ENCODE measurements around the gene OR4B1. TPM values are rescaled to one million over a fixed set of nuclear protein-coding genes. Genes with fewer than 3 reads are reported as not detected.

OR4B1 gene, protein sequence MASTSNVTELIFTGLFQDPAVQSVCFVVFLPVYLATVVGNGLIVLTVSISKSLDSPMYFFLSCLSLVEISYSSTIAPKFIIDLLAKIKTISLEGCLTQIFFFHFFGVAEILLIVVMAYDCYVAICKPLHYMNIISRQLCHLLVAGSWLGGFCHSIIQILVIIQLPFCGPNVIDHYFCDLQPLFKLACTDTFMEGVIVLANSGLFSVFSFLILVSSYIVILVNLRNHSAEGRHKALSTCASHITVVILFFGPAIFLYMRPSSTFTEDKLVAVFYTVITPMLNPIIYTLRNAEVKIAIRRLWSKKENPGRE
- total RNA-seq: not detected

DNA sequence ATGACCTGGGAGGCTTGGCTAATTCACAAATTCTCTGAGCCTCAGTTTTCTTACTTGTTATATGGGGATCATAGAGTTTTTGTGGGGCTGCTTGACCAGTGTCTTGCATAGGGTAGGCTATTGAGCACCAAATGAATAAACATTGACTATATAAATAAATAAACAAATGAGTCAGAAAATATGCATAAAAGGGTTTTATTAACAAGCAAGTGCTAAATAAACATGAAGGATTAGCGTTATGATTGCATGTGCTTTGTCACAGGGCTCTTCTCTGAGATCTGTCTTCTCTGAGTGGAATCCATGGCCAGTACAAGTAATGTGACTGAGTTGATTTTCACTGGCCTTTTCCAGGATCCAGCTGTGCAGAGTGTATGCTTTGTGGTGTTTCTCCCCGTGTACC lies at the start of gene OR4B1:
TSS of gene OR4B1 (plus strand) at position 301 of the 400 bp plus-strand sequence. CDS start at position 301, 0 bp downstream.

DNA sequence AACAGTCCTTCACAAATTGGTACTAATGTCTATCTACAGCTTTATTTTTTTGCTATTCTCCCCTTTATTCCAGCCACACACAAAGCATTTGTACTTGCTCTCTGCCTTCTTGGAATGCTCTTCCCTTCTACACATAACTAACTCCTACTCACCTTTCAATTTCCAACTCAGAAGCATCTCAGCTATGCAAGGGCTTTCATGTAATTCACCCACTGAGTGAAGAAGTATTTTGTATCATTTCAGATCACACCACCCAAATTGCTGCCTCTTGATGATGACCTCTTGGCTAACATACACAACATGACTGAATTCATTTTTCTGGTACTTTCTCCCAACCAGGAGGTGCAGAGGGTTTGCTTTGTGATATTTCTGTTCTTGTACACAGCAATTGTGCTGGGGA lies 28.2 kb downstream of the OR4B1 start, which contains the start of gene OR4X2:
TSS of gene OR4X2 (plus strand) at position 301 of the 400 bp plus-strand sequence. CDS start at position 301, 0 bp downstream.

DNA sequence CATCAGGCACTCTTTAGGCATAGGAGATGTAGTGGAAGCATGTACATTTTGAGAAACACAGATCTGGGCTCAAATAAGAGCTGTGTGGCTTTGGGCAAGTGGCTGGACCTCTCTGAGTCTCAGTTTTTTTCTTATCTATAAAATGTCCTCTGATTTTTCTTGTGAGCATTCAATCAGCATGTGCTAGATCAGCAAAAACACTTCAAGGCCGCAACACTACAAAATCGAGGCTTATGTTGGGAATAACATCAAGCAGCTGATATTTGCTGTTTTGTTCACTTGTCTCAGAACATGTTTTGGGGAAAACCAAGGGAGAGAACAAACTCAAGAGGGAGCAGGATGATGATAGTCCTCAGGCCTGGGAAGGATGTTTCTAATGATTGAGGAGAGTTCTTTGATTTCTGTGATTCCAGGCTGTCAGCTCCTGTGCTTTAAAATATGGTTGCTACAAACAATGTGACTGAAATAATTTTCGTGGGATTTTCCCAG lies 46.9 kb downstream of the OR4B1 start, which contains the start of gene OR4X1:
TSS of gene OR4X1 (plus strand) at position 439 of the 489 bp plus-strand sequence. CDS start at position 439, 0 bp downstream.

Other genes with a start within 250 kb of the OR4B1 start
- 10 to 100 TPM; 58.8 to 60.6 TPM for gene PTPRJ, start 236.3 kb upstream of the OR4B1 start, total RNA-seq
- gene OR4X2, start 28.3 kb downstream of the OR4B1 start, total RNA-seq: not detected
- gene OR4X1, start 47.1 kb downstream of the OR4B1 start, total RNA-seq: not detected
- not detected for gene OR4S1, start 89.4 kb downstream of the OR4B1 start, total RNA-seq
- gene OR4C3, start 108.1 kb downstream of the OR4B1 start, total RNA-seq: not detected
- not detected for gene OR4C5, start 149.7 kb downstream of the OR4B1 start, total RNA-seq

Data from melanocyte of skin (primary cell).